HCT116 (cell line): ENCODE measurements around the gene EPHB4. TPM values are rescaled to one million over a fixed set of nuclear protein-coding genes. Genes with fewer than 3 reads are reported as not detected.

ENCODE experiments used
- ATAC-seq: fragments of 200-7000 bp; cut with Tn5 transposase; 2 replicates; pipeline ENCODE4 v1.9.1; 2020; ENCODE audit warnings: mild to moderate bottlenecking, moderate library complexity
- BruUV-seq: library from RNA; stranded (reverse); fragments of 400-500 nt; replicated peaks from 2 replicates; lab custom pipeline; 2021; lab: Mats Ljungman, UMichigan
- CTCF ChIA-PET: fragments of 300-600 bp; sonication (Branson Sonifier 250); formaldehyde crosslinking; loops from one replicate; lab custom pipeline; 2021; ENCODE audit warnings: antibody characterized with exemption; lab: Charles Lee
- POLR2A ChIA-PET: fragments of 300-600, 350-600 bp; sonication (Branson Sonifier 250); formaldehyde crosslinking; loops from one replicate; lab custom pipeline; 2021; ENCODE audit warnings: antibody characterized with exemption; lab: Charles Lee
- RAD21 ChIA-PET, 2 experiments: fragments of 300-600 bp; sonication (Branson Sonifier 250); formaldehyde crosslinking; loops; one replicate each; lab custom pipeline; 2023; ENCODE audit warnings: low total read pairs in 2 of 2; ENCODE audit not compliant: uncharacterized antibody in 2 of 2, unreplicated experiment in 2 of 2, low non-redundant PET in 1 of 2; lab: Charles Lee
- DNase-seq: peaks from one replicate; pipeline ENCODE4 v3.0.0-alpha.2; 2010; ENCODE audit warnings: low read depth, low spot score
- H2AFZ ChIP-seq: fragments of 200-600 bp; shearing (Covaris generic), sonication (generic); 2 replicates; pipeline ENCODE4 v1.6.1; 2017; ENCODE audit warnings: low read depth, mixed run types, mixed read lengths, antibody characterized with exemption, low read length; ENCODE audit not compliant: poor library complexity, severe bottlenecking
- H3K27ac ChIP-seq: 2 replicates; pipeline ENCODE4 v1.5.1; 2012; ENCODE audit warnings: low read depth, low read length
- H3K27me3 ChIP-seq: fragments of 200-600 bp; sonication (generic); 2 replicates; pipeline ENCODE4 v1.6.1; 2016; ENCODE audit warnings: mixed run types, low read length, mixed read lengths; ENCODE audit not compliant: insufficient read depth
- H3K36me3 ChIP-seq, 2 experiments: fragments of 200-500 bp in 1 of 2; fragments of 200-600 bp in 1 of 2; sonication (Bioruptor generic) in 1 of 2; sonication (generic) in 1 of 2; 2 replicates each; pipeline versions ENCODE4 v1.5.1 to v1.6.1; 2014 to 2016; ENCODE audit warnings: low read length in 2 of 2, inconsistent platforms in 1 of 2, mixed read lengths in 1 of 2, mixed run types in 1 of 2; ENCODE audit not compliant: insufficient read depth in 2 of 2, control insufficient read depth in 1 of 2
- H3K4me1 ChIP-seq, 2 experiments: fragments of 200-600 bp in 1 of 2; sonication (generic) in 1 of 2; 2 replicates each; pipeline versions ENCODE4 v1.5.1 to v1.6.1; 2012 to 2017; ENCODE audit warnings: low read length in 2 of 2, inconsistent platforms in 1 of 2, mild to moderate bottlenecking in 1 of 2, mixed read lengths in 1 of 2, mixed run types in 1 of 2, moderate library complexity in 1 of 2; ENCODE audit not compliant: insufficient read depth in 2 of 2, control insufficient read depth in 1 of 2
- H3K4me2 ChIP-seq: fragments of 200-600 bp; sonication (generic); 2 replicates; pipeline ENCODE4 v1.6.1; 2017; ENCODE audit warnings: mixed run types, low read length, mixed read lengths
- H3K4me3 ChIP-seq, 2 experiments: fragments of 200-600 bp in 1 of 2; sonication (generic) in 1 of 2; replicated peaks in 1 of 2; 2 replicates each; pipeline ENCODE4 v1.5.1; 2011 to 2016; ENCODE audit warnings: low read length in 2 of 2, control low read depth in 1 of 2, low read depth in 1 of 2, mild to moderate bottlenecking in 1 of 2, mixed read lengths in 1 of 2, mixed run types in 1 of 2
- H3K79me2 ChIP-seq: fragments of 200-600 bp; sonication (generic); 2 replicates; pipeline ENCODE4 v1.6.1; 2017; ENCODE audit warnings: mild to moderate bottlenecking, mixed run types, low read length, moderate library complexity, mixed read lengths; ENCODE audit not compliant: insufficient read depth
- H3K9ac ChIP-seq: fragments of 200-600 bp; sonication (generic); 2 replicates; pipeline ENCODE4 v1.6.1; 2016; ENCODE audit warnings: low read length, mixed read lengths
- H3K9me2 ChIP-seq: fragments of 200-600 bp; sonication (generic), shearing (Covaris generic); 2 replicates; pipeline ENCODE4 v1.6.1; 2017; ENCODE audit warnings: mixed run types, mild to moderate bottlenecking, moderate library complexity; ENCODE audit not compliant: insufficient read depth
- H3K9me3 ChIP-seq, 2 experiments: fragments of 200-500 bp in 1 of 2; fragments of 200-600 bp in 1 of 2; sonication (Bioruptor generic) in 1 of 2; sonication (generic) in 1 of 2; 2 replicates each; pipeline ENCODE4 v1.6.1; 2014 to 2017; ENCODE audit warnings: low read length in 2 of 2, mixed read lengths in 2 of 2, inconsistent platforms in 1 of 2, low read depth in 1 of 2, mild to moderate bottlenecking in 1 of 2, mixed run types in 1 of 2, moderate library complexity in 1 of 2; ENCODE audit not compliant: control insufficient read depth in 1 of 2, insufficient read depth in 1 of 2
- H4K20me1 ChIP-seq: fragments of 200-600 bp; sonication (generic), shearing (Covaris generic); 2 replicates; pipeline ENCODE4 v1.6.1; 2017; ENCODE audit warnings: mixed run types, mild to moderate bottlenecking, moderate library complexity; ENCODE audit not compliant: insufficient read depth
- ELF1 ChIP-seq: IDR thresholded peaks from 2 replicates; pipeline ENCODE4 v1.6.1; 2012; ENCODE audit warnings: low read depth, borderline replicate concordance
- EZH2phosphoT487 ChIP-seq: fragments of 200-600 bp; IDR thresholded peaks from 2 replicates; pipeline ENCODE4 v1.6.1; 2018; ENCODE audit warnings: antibody characterized with exemption, borderline replicate concordance
- FOSL1 ChIP-seq: IDR thresholded peaks from 2 replicates; pipeline ENCODE4 v1.6.1; 2012; ENCODE audit warnings: low read depth
- JUND ChIP-seq: IDR thresholded peaks from 2 replicates; pipeline ENCODE4 v1.6.1; 2012
- POLR2AphosphoS5 ChIP-seq: IDR thresholded peaks from 2 replicates; pipeline ENCODE4 v1.6.1; 2011; ENCODE audit warnings: mild to moderate bottlenecking, low read depth, low read length, moderate library complexity
- REST ChIP-seq: IDR thresholded peaks from 2 replicates; pipeline ENCODE4 v1.6.1; 2012; ENCODE audit warnings: low read depth
- SP1 ChIP-seq: IDR thresholded peaks from 2 replicates; pipeline ENCODE4 v1.6.1; 2012; ENCODE audit warnings: low read depth
- SRF ChIP-seq: IDR thresholded peaks from 2 replicates; pipeline ENCODE4 v1.6.1; 2012; ENCODE audit warnings: low read depth
- TCF7L2 ChIP-seq: IDR thresholded peaks from 2 replicates; pipeline ENCODE4 v1.7.0; 2011; ENCODE audit warnings: borderline replicate concordance, inconsistent platforms; ENCODE audit not compliant: insufficient read depth, insufficient read length; ENCODE audit errors: extremely low read depth
- ZBTB33 ChIP-seq: IDR thresholded peaks from 2 replicates; pipeline ENCODE4 v1.6.1; 2011; ENCODE audit warnings: mild to moderate bottlenecking, low read length, moderate library complexity; ENCODE audit not compliant: insufficient replicate concordance; ENCODE audit errors: extremely low read depth
- ZFX ChIP-seq: fragments of 450-650 bp; IDR thresholded peaks from 2 replicates; pipeline ENCODE4 v1.6.1; 2017
- intact Hi-C: fragments of 100-400 bp; cut with micrococcal nuclease; formaldehyde crosslinking; loops from 2 replicates; pipeline ENCODE4 v1.10.0; 2022
- total RNA-seq: library from RNA; stranded (reverse); gene quantifications from one replicate; pipeline ENCODE4 v1.2.1, GENCODE V29; 2021; ENCODE audit not compliant: unreplicated experiment

EPHB4 gene
- total RNA-seq, 1 experiment from 2014 or later: 61.1 TPM

GRCh38 chr7:100802951-100803350 is 24.4 kb downstream of the EPHB4 start (continued):
- TF ChIP-seq ZBTB33 (no peak), ELF1 (no peak)

- BruUV-seq: no TSS peak
- Histone ChIP-seq H3K9me3 (no peaks in the 10 kb centered on the region), H3K9me2 (no peaks in the 10 kb centered on the region), H3K4me3 (no peak overlapping the region), H3K9ac (peak overlapping the region; percentile 25; the same call in 1 of the 2 replicates), H3K79me2 (no peaks in the 10 kb centered on the region), H3K4me2 (peak overlapping the region; percentile 54), H4K20me1 (no peaks in the 10 kb centered on the region), H3K27me3 (no peaks in the 10 kb centered on the region), H2AFZ (no peak overlapping the region), H3K4me1 (peaks cover 33 to 48% of the 10 kb centered on the region in 2 experiments), H3K27ac (peak overlapping the region; percentile 33; the same call in 1 of the 2 replicates), H3K36me3 (peaks cover 13% of the 10 kb centered on the region in 2 experiments; a peak in 3 of 4 replicates)
- RAD21 ChIA-PET: interaction anchor here in 1 of 2 experiments (0.6 to 1.7 kb wide), 3 partner anchors 26 to 667 kb away, joined by 3 to 5 read pairs (median 4); partner anchors contain the start of genes EPHB4 and SLC12A9
- POLR2A ChIA-PET: interaction anchor here (1.5 to 2.3 kb wide), 2 partner anchors 26 to 31 kb away, joined by 3 to 9 read pairs; partner anchors contain the start of gene EPHB4
- ATAC-seq (peak; percentile 61), DNase-seq (no peak)
- CTCF ChIA-PET: interaction anchor here (0.6 to 4.9 kb wide), 10 partner anchors 8 to 96 kb away, joined by 3 to 48 read pairs (median 4); partner anchors contain the start of genes POP7, SLC12A9 and SRRT
- intact Hi-C loops: no loop called here
- TF ChIP-seq TCF7L2 (peak; percentile 66), EZH2phosphoT487 (no peak), REST (no peak), SRF (no peak), FOSL1 (peak; percentile 39; the same call in 1 of the 2 replicates), JUND (peak; percentile 53), POLR2AphosphoS5 (peak; percentile 63; the same call in 1 of the 2 replicates), SP1 (no peak), ZFX (no peak)
These were observed 25.3 kb downstream of the EPHB4 start for GRCh38 chr7:100801833-100802568.
